PC-9 (cell line): ENCODE results near the gene KIAA1191. TPM values are rescaled to one million over a fixed set of nuclear protein-coding genes. Genes with fewer than 3 reads are reported as not detected.

Experiments used
- BruUV-seq: library from RNA; stranded (reverse); fragments of 400-500 nt; replicated peaks from 2 replicates; lab custom pipeline; 2021; lab: Mats Ljungman, UMichigan
- CTCF ChIA-PET: fragments of 300-600 bp; sonication (Branson Sonifier 250); formaldehyde crosslinking; loops from one replicate; lab custom pipeline; 2022; ENCODE audit warnings: antibody characterized with exemption; lab: Charles Lee
- POLR2A ChIA-PET: fragments of 300-600 bp; sonication (Branson Sonifier 250); formaldehyde crosslinking; loops from one replicate; lab custom pipeline; 2022; ENCODE audit warnings: antibody characterized with exemption; ENCODE audit not compliant: unreplicated experiment; lab: Charles Lee
- DNase-seq, 2 experiments: peaks; one replicate each; pipeline versions ENCODE4 v3.0.0 to v3.0.0-alpha.2; 2015 to 2022; ENCODE audit warnings: mixed read lengths in 1 of 2
- H2AFZ ChIP-seq: fragments of 200-600 bp; sonication (generic); 2 replicates; pipeline ENCODE4 v1.8.1; 2017; ENCODE audit warnings: antibody characterized with exemption
- H3F3A ChIP-seq: fragments of 200-600 bp; sonication (generic); 2 replicates; pipeline ENCODE4 v1.8.1; 2017; ENCODE audit warnings: antibody characterized with exemption, mild to moderate bottlenecking, low read depth; ENCODE audit not compliant: insufficient read depth
- H3K27ac ChIP-seq: fragments of 200-600 bp; sonication (generic); 2 replicates; pipeline ENCODE4 v1.6.1; 2016; ENCODE audit warnings: mixed run types
- H3K27me3 ChIP-seq: fragments of 200-600 bp; sonication (generic); 2 replicates; pipeline ENCODE4 v1.6.1; 2016; ENCODE audit warnings: low read depth, mixed run types; ENCODE audit not compliant: insufficient read depth
- H3K36me3 ChIP-seq: fragments of 200-600 bp; sonication (generic); 2 replicates; pipeline ENCODE4 v1.6.1; 2016; ENCODE audit warnings: low read depth, mixed run types
- H3K4me1 ChIP-seq: fragments of 200-600 bp; sonication (generic); replicated peaks from 2 replicates; pipeline ENCODE4 v1.6.1; 2016; ENCODE audit warnings: mixed run types; ENCODE audit not compliant: insufficient read depth
- H3K4me2 ChIP-seq: fragments of 200-600 bp; sonication (generic); 2 replicates; pipeline ENCODE4 v1.6.1; 2017; ENCODE audit warnings: mixed run types
- H3K4me3 ChIP-seq: fragments of 200-600 bp; sonication (generic); 2 replicates; pipeline ENCODE4 v1.6.1; 2016; ENCODE audit warnings: mixed run types
- H3K79me2 ChIP-seq: fragments of 200-600 bp; sonication (generic); 2 replicates; pipeline ENCODE4 v1.6.1; 2017; ENCODE audit warnings: low read depth, mixed run types
- H3K9me2 ChIP-seq: fragments of 200-600 bp; sonication (generic); 2 replicates; pipeline ENCODE4 v1.8.1; 2017; ENCODE audit warnings: mild to moderate bottlenecking; ENCODE audit not compliant: insufficient read depth
- H3K9me3 ChIP-seq: fragments of 200-600 bp; sonication (generic); 2 replicates; pipeline ENCODE4 v1.8.1; 2016; ENCODE audit warnings: low read depth; ENCODE audit not compliant: insufficient read depth
- H4K20me1 ChIP-seq: fragments of 200-600 bp; sonication (generic); 2 replicates; pipeline ENCODE4 v1.8.1; 2017; ENCODE audit not compliant: insufficient read depth
- EZH2 ChIP-seq: fragments of 200-600 bp; sonication (generic); IDR thresholded peaks from 2 replicates; pipeline ENCODE4 v1.8.0; 2017; ENCODE audit warnings: antibody characterized with exemption, low read depth
- intact Hi-C: fragments of 100-400 bp; cut with micrococcal nuclease; formaldehyde crosslinking; loops from one replicate; pipeline ENCODE4 v1.10.0; 2022; ENCODE audit not compliant: unreplicated experiment
- total RNA-seq: library from RNA; stranded (reverse); gene quantifications from 2 replicates; pipeline ENCODE4 v1.2.3, GENCODE V29; 2021
- TF ChIP-seq, protein P1 (sequence below): fragments of 200-600 bp; sonication (generic); conservative IDR thresholded peaks from 2 replicates; pipeline ENCODE4 v1.6.1; 2017; ENCODE audit warnings: mixed run types, antibody characterized with exemption, mild to moderate bottlenecking, moderate library complexity

Gene KIAA1191
- total RNA-seq, 1 experiment from 2014 or later: 115 TPM

DNA sequence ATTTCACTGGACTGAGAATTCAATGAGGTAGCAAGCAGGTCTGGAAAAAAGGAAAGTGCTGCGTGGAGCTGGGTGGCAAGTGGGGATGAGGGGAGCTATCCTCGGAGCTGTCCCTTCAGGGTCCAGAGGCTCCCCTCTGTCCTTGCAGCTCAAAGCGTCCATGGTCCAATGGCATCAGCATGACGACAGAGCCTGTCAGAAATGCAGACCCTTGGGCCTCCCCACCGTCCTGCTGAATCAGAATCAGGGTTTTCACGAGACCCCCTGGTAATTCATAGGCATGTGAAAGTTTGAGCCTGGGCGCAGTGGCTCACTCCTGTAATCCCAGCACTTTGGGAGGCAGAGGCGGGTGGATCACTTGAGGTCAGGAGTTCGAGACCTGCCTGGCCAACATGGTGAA is 32.5 kb upstream of the KIAA1191 start:
- H3K9me2 ChIP-seq: no peaks in the 10 kb centered on the region
- no peak for DNase-seq
- H3K27ac ChIP-seq: no peak overlapping the region
- TF ChIP-seq EZH2: no peak
- TF ChIP-seq, protein P1, sequence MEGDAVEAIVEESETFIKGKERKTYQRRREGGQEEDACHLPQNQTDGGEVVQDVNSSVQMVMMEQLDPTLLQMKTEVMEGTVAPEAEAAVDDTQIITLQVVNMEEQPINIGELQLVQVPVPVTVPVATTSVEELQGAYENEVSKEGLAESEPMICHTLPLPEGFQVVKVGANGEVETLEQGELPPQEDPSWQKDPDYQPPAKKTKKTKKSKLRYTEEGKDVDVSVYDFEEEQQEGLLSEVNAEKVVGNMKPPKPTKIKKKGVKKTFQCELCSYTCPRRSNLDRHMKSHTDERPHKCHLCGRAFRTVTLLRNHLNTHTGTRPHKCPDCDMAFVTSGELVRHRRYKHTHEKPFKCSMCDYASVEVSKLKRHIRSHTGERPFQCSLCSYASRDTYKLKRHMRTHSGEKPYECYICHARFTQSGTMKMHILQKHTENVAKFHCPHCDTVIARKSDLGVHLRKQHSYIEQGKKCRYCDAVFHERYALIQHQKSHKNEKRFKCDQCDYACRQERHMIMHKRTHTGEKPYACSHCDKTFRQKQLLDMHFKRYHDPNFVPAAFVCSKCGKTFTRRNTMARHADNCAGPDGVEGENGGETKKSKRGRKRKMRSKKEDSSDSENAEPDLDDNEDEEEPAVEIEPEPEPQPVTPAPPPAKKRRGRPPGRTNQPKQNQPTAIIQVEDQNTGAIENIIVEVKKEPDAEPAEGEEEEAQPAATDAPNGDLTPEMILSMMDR: no peak
- no peak overlapping the region for H3K4me2 ChIP-seq
- ChIA-PET CTCF (no interaction called here), POLR2A (interaction anchor here (0.7 kb wide), 1 partner anchor 42 kb away, joined by 3 read pairs; no protein-coding TSS in a partner anchor)
- no peaks in the 10 kb centered on the region for H3K27me3 ChIP-seq
- H3F3A ChIP-seq: peaks cover 25% of the 10 kb centered on the region
- H4K20me1 ChIP-seq: no peaks in the 10 kb centered on the region
- BruUV-seq: no TSS peak
- intact Hi-C loops: no loop called here
- no peak overlapping the region for H2AFZ ChIP-seq
- H3K79me2 ChIP-seq: peaks cover 9% of the 10 kb centered on the region; the same call in 1 of the 2 replicates
- peaks cover 7% of the 10 kb centered on the region for H3K4me1 ChIP-seq
- H3K36me3 ChIP-seq: no peaks in the 10 kb centered on the region
- no peaks in the 10 kb centered on the region for H3K9me3 ChIP-seq
- no peak overlapping the region for H3K4me3 ChIP-seq

DNA sequence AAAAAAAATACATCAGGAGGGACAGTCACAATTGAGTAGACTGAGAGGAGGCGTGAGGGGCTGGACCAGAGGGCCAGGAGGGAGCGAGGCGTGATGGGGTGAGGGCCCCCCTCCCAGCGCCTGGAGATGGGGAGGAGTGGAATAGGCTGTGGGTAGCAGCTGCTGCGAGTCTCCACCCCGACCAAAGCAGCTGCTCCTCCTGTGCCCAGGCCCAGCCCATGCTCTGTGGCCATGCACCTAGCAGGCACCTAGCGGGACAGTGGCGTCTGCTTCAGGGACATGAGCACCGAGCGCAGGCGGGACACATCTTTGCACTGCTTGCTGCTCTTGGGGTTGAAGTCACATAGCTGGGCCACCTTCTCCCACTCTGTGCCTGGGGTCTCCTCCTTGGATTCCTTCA is 31.0 kb upstream of the KIAA1191 start:
- TF ChIP-seq, protein P1: no peak
- no peak for TF ChIP-seq EZH2
- no peaks in the 10 kb centered on the region for H3K36me3 ChIP-seq
- no peak overlapping the region for H2AFZ ChIP-seq
- no peak overlapping the region for H3K4me2 ChIP-seq
- no peak overlapping the region for H3K4me3 ChIP-seq
- POLR2A ChIA-PET: no interaction called here
- no peaks in the 10 kb centered on the region for H3K27me3 ChIP-seq
- intact Hi-C loops: no loop called here
- H3K27ac ChIP-seq: no peak overlapping the region
- H3K9me3 ChIP-seq: no peaks in the 10 kb centered on the region
- CTCF ChIA-PET: interaction anchor here (0.5 kb wide), 1 partner anchor 883 kb away, joined by 3 read pairs; no protein-coding TSS in a partner anchor
- no peaks in the 10 kb centered on the region for H4K20me1 ChIP-seq
- peaks cover 17% of the 10 kb centered on the region for H3K79me2 ChIP-seq
- BruUV-seq: no TSS peak
- DNase-seq: peak in 1 of 2 experiments; percentile 17
- no peaks in the 10 kb centered on the region for H3K9me2 ChIP-seq
- peaks cover 25% of the 10 kb centered on the region for H3F3A ChIP-seq
- peaks cover 7% of the 10 kb centered on the region for H3K4me1 ChIP-seq

DNA sequence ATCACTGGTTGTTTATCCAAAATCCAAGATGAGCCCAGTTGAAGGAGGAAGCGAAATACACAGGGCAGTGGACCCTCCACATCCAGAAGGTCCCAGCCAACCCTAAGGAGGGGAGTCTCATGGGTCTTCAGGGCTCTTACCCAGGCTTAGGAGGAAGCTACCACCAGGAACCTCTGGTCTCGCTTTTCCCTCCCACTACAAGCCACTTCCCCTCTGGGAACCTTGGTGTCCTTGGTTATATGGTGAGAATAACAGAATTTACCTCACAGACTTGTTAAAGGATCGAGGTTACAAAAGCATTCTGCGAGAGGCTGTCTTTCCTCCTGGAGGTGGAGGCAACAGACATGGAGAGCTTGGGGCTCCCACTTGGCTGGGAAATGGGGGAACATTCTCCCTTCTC is 30.4 kb upstream of the KIAA1191 start:
- H3K9me3 ChIP-seq: no peaks in the 10 kb centered on the region
- H3F3A ChIP-seq: peaks cover 25% of the 10 kb centered on the region
- peaks cover 23% of the 10 kb centered on the region for H3K79me2 ChIP-seq
- peaks cover 12% of the 10 kb centered on the region for H3K4me1 ChIP-seq
- TF ChIP-seq, protein P1: no peak
- no peak for TF ChIP-seq EZH2
- peaks cover 2% of the 10 kb centered on the region for H4K20me1 ChIP-seq
- 0 out of 2 replicates have a peak, but pooled peaks cover 3% of the 10 kb centered on the region for H3K36me3 ChIP-seq
- no peak overlapping the region for H3K4me2 ChIP-seq
- intact Hi-C loops: no loop called here
- CTCF ChIA-PET: interaction anchor here (0.5 kb wide), 1 partner anchor 884 kb away, joined by 3 read pairs; no protein-coding TSS in a partner anchor
- no TSS peak for BruUV-seq
- POLR2A ChIA-PET: no interaction called here
- no peaks in the 10 kb centered on the region for H3K9me2 ChIP-seq
- H2AFZ ChIP-seq: no peak overlapping the region
- DNase-seq: no peak
- H3K4me3 ChIP-seq: no peak overlapping the region
- H3K27me3 ChIP-seq: no peaks in the 10 kb centered on the region
- H3K27ac ChIP-seq: no peak overlapping the region
